ENCODE data around the gene B4GALT1. TPM values are rescaled to one million over a fixed set of nuclear protein-coding genes. Genes with fewer than 3 reads are reported as not detected.

The B4GALT1 gene
- total RNA-seq, 1 donor from 2014 or later = 60.2 TPM

- no peak for TF ChIP-seq CTCF (IDR thresholded peaks at IDR 0.05)
- Mint-ChIP-seq H3K4me3 (ENCODE audit: unreplicated experiment) (no peak overlapping the region), H3K27ac (ENCODE audit: unreplicated experiment) (peak overlapping the region; percentile 78), H3K4me1 (ENCODE audit: low read depth) (peaks cover 46% of the 10 kb centered on the region), H3K9me3 (ENCODE audit: low read depth) (no peaks in the 10 kb centered on the region), H3K36me3 (ENCODE audit: low read depth) (no peaks in the 10 kb centered on the region), H3K27me3 (ENCODE audit: low read depth) (no peaks in the 10 kb centered on the region)
- DNase-seq (ENCODE audit: low spot score) = no peak
Measured at GRCh38 chr9:33140401-33141360, 26.5 kb downstream of the B4GALT1 start.

- Mint-ChIP-seq H3K36me3 (ENCODE audit: low read depth) (peaks cover 3% of the 10 kb centered on the region), H3K4me3 (ENCODE audit: unreplicated experiment) (no peak overlapping the region), H3K27ac (ENCODE audit: unreplicated experiment) (peak overlapping the region; percentile 79), H3K27me3 (ENCODE audit: low read depth) (no peaks in the 10 kb centered on the region), H3K4me1 (ENCODE audit: low read depth) (peaks cover 46% of the 10 kb centered on the region), H3K9me3 (ENCODE audit: low read depth) (no peaks in the 10 kb centered on the region)
- DNase-seq (ENCODE audit: low spot score) = no peak
- TF ChIP-seq CTCF (IDR thresholded peaks at IDR 0.05) = no peak
Measured at GRCh38 chr9:33139421-33140228, 27.5 kb downstream of the B4GALT1 start.

GRCh38 chr9:33138768-33139167, 28.4 kb downstream of the B4GALT1 start:
- H3K27me3 Mint-ChIP-seq (ENCODE audit: low read depth) = no peaks in the 10 kb centered on the region
- no peak for DNase-seq (ENCODE audit: low spot score)
- peaks cover 46% of the 10 kb centered on the region for H3K4me1 Mint-ChIP-seq (ENCODE audit: low read depth)
- H3K36me3 Mint-ChIP-seq (ENCODE audit: low read depth) = peaks cover 4% of the 10 kb centered on the region
- H3K9me3 Mint-ChIP-seq (ENCODE audit: low read depth) = no peaks in the 10 kb centered on the region
- no peak overlapping the region for H3K4me3 Mint-ChIP-seq (ENCODE audit: unreplicated experiment)
- no peak overlapping the region for H3K27ac Mint-ChIP-seq (ENCODE audit: unreplicated experiment)
- TF ChIP-seq CTCF (IDR thresholded peaks at IDR 0.05) = no peak

- TF ChIP-seq CTCF (IDR thresholded peaks at IDR 0.05) = no peak
- Mint-ChIP-seq H3K27me3 (ENCODE audit: low read depth) (no peaks in the 10 kb centered on the region), H3K4me1 (ENCODE audit: low read depth) (peaks cover 46% of the 10 kb centered on the region), H3K36me3 (ENCODE audit: low read depth) (peaks cover 9% of the 10 kb centered on the region), H3K9me3 (ENCODE audit: low read depth) (no peaks in the 10 kb centered on the region), H3K27ac (ENCODE audit: unreplicated experiment) (no peak overlapping the region), H3K4me3 (ENCODE audit: unreplicated experiment) (no peak overlapping the region)
- no peak for DNase-seq (ENCODE audit: low spot score)
Measured at GRCh38 chr9:33137781-33138264, 29.3 kb downstream of the B4GALT1 start.

Measured in chondrocyte (in vitro differentiated cells).